HG03108 (cell line): ENCODE data around the gene CTCFL.

Experiments used
- ATAC-seq: cut with Tn5 transposase; IDR thresholded peaks from one replicate; pipeline ENCODE4 v1.9.1; 2021; ENCODE audit warnings: moderate library complexity; ENCODE audit not compliant: unreplicated experiment

Gene CTCFL

GRCh38 chr20:57524511-57525176 lies at the start of gene CTCFL:
TSS of gene CTCFL (minus strand) at chr20:57525140. CDS start at chr20:57524205, 935 bp downstream.
- no peak for ATAC-seq

- no peak for ATAC-seq
Observed at GRCh38 chr20:57573894-57574293, 49.0 kb upstream of the CTCFL start.

- ATAC-seq: no peak
Observed at GRCh38 chr20:57573242-57573641, 48.3 kb upstream of the CTCFL start.

GRCh38 chr20:57571782-57572416 lies 47.0 kb upstream of the CTCFL start:
- no peak for ATAC-seq

GRCh38 chr20:57570920-57571319 lies 46.0 kb upstream of the CTCFL start:
- no peak for ATAC-seq

GRCh38 chr20:57570145-57570850 lies 45.4 kb upstream of the CTCFL start:
- ATAC-seq: no peak

GRCh38 chr20:57568960-57569359 lies 44.0 kb upstream of the CTCFL start:
- no peak for ATAC-seq

- ATAC-seq: no peak
Observed at GRCh38 chr20:57568088-57568896, 43.4 kb upstream of the CTCFL start.

GRCh38 chr20:57567471-57568079 lies 42.6 kb upstream of the CTCFL start:
- no peak for ATAC-seq

GRCh38 chr20:57566803-57567459 lies 42.0 kb upstream of the CTCFL start:
- no peak for ATAC-seq

GRCh38 chr20:57566399-57566798 lies 41.5 kb upstream of the CTCFL start:
- no peak for ATAC-seq

- no peak for ATAC-seq
Observed at GRCh38 chr20:57564951-57565642, 40.2 kb upstream of the CTCFL start.

- no peak for ATAC-seq
Observed at GRCh38 chr20:57564180-57564802, 39.4 kb upstream of the CTCFL start.

- ATAC-seq: no peak
Observed at GRCh38 chr20:57563522-57563921, 38.6 kb upstream of the CTCFL start.

GRCh38 chr20:57562541-57563465 lies 37.9 kb upstream of the CTCFL start:
- ATAC-seq: no peak

- no peak for ATAC-seq
Observed at GRCh38 chr20:57561356-57562279, 36.7 kb upstream of the CTCFL start.
